H1 (cell line): ENCODE results near the gene SF3B6. TPM values are rescaled to one million over a fixed set of nuclear protein-coding genes. Genes with fewer than 3 reads are reported as not detected.

Experiments
- CTCF ChIA-PET: fragments of 300-600 bp; sonication (Branson Sonifier 250); formaldehyde crosslinking; loops from one replicate; lab custom pipeline; 2021; ENCODE audit not compliant: partially characterized antibody; lab: Charles Lee
- POLR2A ChIA-PET: fragments of 300-600 bp; sonication (Branson Sonifier 250); formaldehyde crosslinking; loops from one replicate; lab custom pipeline; 2021; ENCODE audit warnings: inconsistent platforms; ENCODE audit not compliant: partially characterized antibody; lab: Charles Lee
- DNase-seq, 2 experiments: peaks; one replicate each; pipeline versions ENCODE4 v3.0.0 to v3.0.0-alpha.2; 2010 to 2022; ENCODE audit warnings: low spot score in 2 of 2, low read depth in 1 of 2, mixed read lengths in 1 of 2
- FAIRE-seq: peaks from 2 replicates; lab custom pipeline; 2011; peaks lifted over from hg19 to GRCh38; lab: Jason Lieb, UNC
- H2AFZ ChIP-seq: 2 replicates; pipeline ENCODE4 v1.8.1; 2012; ENCODE audit warnings: low read length, inconsistent platforms
- H2AK5ac ChIP-seq: 2 replicates; pipeline ENCODE4 v1.6.1; 2013; ENCODE audit warnings: low read depth, low read length
- H2BK120ac ChIP-seq: replicated peaks from 2 replicates; pipeline ENCODE3; 2013; ENCODE audit warnings: low read depth, low read length, inconsistent platforms
- H2BK12ac ChIP-seq: 2 replicates; pipeline ENCODE4 v1.6.1; 2013; ENCODE audit warnings: low read depth, low read length
- H2BK15ac ChIP-seq: 2 replicates; pipeline ENCODE4 v1.6.1; 2013; ENCODE audit warnings: low read length
- H2BK20ac ChIP-seq: 2 replicates; pipeline ENCODE4 v1.6.1; 2013; ENCODE audit warnings: low read length
- H2BK5ac ChIP-seq: 2 replicates; pipeline ENCODE4 v1.6.1; 2013; ENCODE audit warnings: low read depth, low read length
- H3K14ac ChIP-seq: 2 replicates; pipeline ENCODE4 v1.6.1; 2013; ENCODE audit warnings: inconsistent platforms; ENCODE audit not compliant: insufficient read length
- H3K18ac ChIP-seq: 2 replicates; pipeline ENCODE4 v1.6.1; 2013; ENCODE audit warnings: low read length; ENCODE audit errors: extremely low read depth
- H3K23ac ChIP-seq: 2 replicates; pipeline ENCODE4 v1.6.1; 2013; ENCODE audit warnings: inconsistent platforms; ENCODE audit not compliant: insufficient read length
- H3K23me2 ChIP-seq: 2 replicates; pipeline ENCODE4 v1.6.1; 2013; ENCODE audit warnings: low read depth, low read length
- H3K27ac ChIP-seq: 2 replicates; pipeline ENCODE4 v1.6.1; 2011; ENCODE audit warnings: low read depth, low read length, inconsistent platforms
- H3K27me3 ChIP-seq, 4 experiments: replicated peaks in 1 of 4; 1 replicate in 1 of 4; 2 replicates in 3 of 4; pipeline versions ENCODE4 v1.6.1 to v1.8.1; 2011 to 2013; ENCODE audit warnings: low read length in 3 of 4, mild to moderate bottlenecking in 3 of 4, inconsistent platforms in 2 of 4, mixed read lengths in 2 of 4, moderate library complexity in 1 of 4; ENCODE audit not compliant: control insufficient read depth in 3 of 4, insufficient read depth in 3 of 4; ENCODE audit errors: extremely low read depth in 1 of 4
- H3K36me3 ChIP-seq, 4 experiments: 2 replicates each; pipeline versions ENCODE4 v1.6.1 to v1.8.1; 2011 to 2013; ENCODE audit warnings: mild to moderate bottlenecking in 4 of 4, low read length in 3 of 4, moderate library complexity in 2 of 4, control low read depth in 1 of 4, inconsistent platforms in 1 of 4; ENCODE audit not compliant: insufficient read depth in 4 of 4, control insufficient read depth in 2 of 4
- H3K4ac ChIP-seq: replicated peaks from 2 replicates; pipeline ENCODE3; 2013; ENCODE audit warnings: low read length, low read depth, mixed read lengths, inconsistent platforms; ENCODE audit not compliant: insufficient read length
- H3K4me1 ChIP-seq, 4 experiments: replicated peaks in 1 of 4; 1 replicate in 1 of 4; 2 replicates in 3 of 4; pipeline versions ENCODE4 v1.6.1 to v1.8.1; 2011 to 2013; ENCODE audit warnings: low read length in 3 of 4, inconsistent platforms in 2 of 4, mixed read lengths in 1 of 4; ENCODE audit not compliant: insufficient read depth in 4 of 4, control insufficient read depth in 3 of 4
- H3K4me2 ChIP-seq, 2 experiments: 2 replicates each; pipeline versions ENCODE4 v1.6.1 to v1.8.1; 2011 to 2013; ENCODE audit warnings: low read depth in 2 of 2, low read length in 2 of 2, control low read depth in 1 of 2, inconsistent platforms in 1 of 2, mild to moderate bottlenecking in 1 of 2; ENCODE audit not compliant: insufficient read depth in 1 of 2
- H3K4me3 ChIP-seq, 4 experiments: fragments of 200-600, 300-600 bp in 1 of 4; sonication (generic), shearing (Covaris generic), sonication (Bioruptor Twin) in 1 of 4; 2 replicates each; pipeline versions ENCODE4 v1.5.1 to v1.8.1; 2011 to 2016; ENCODE audit warnings: low read length in 4 of 4, low read depth in 3 of 4, control low read depth in 2 of 4, inconsistent platforms in 2 of 4, mild to moderate bottlenecking in 2 of 4, mixed read lengths in 1 of 4, moderate library complexity in 1 of 4; ENCODE audit not compliant: insufficient read depth in 2 of 4; ENCODE audit errors: extremely low read depth in 1 of 4
- H3K56ac ChIP-seq: replicated peaks from 2 replicates; pipeline ENCODE3; 2013; ENCODE audit warnings: low read depth, mild to moderate bottlenecking, mixed read lengths, low read length, inconsistent platforms; ENCODE audit not compliant: insufficient read length
- H3K79me1 ChIP-seq: 2 replicates; pipeline ENCODE4 v1.6.1; 2013; ENCODE audit warnings: low read depth, low read length, control low read depth
- H3K79me2 ChIP-seq, 2 experiments: 2 replicates each; pipeline versions ENCODE4 v1.6.1 to v1.8.1; 2012 to 2013; ENCODE audit warnings: low read length in 2 of 2, mild to moderate bottlenecking in 2 of 2, inconsistent platforms in 1 of 2; ENCODE audit not compliant: insufficient read depth in 2 of 2, control insufficient read depth in 1 of 2
- H3K9ac ChIP-seq, 4 experiments: replicated peaks in 1 of 4; 1 replicate in 1 of 4; 2 replicates in 3 of 4; pipeline versions ENCODE4 v1.6.1 to v1.8.1; 2011 to 2013; ENCODE audit warnings: low read depth in 3 of 4, low read length in 3 of 4, control low read depth in 2 of 4, mild to moderate bottlenecking in 2 of 4, moderate library complexity in 2 of 4, inconsistent platforms in 1 of 4; ENCODE audit errors: extremely low read depth in 1 of 4
- H3K9me3 ChIP-seq, 2 experiments: 2 replicates each; pipeline versions ENCODE4 v1.6.1 to v1.8.1; 2012 to 2013; ENCODE audit warnings: mild to moderate bottlenecking in 2 of 2, moderate library complexity in 2 of 2, control low read depth in 1 of 2, inconsistent platforms in 1 of 2, low read depth in 1 of 2, low read length in 1 of 2, mixed read lengths in 1 of 2; ENCODE audit not compliant: insufficient read depth in 2 of 2
- H4K20me1 ChIP-seq, 2 experiments: replicated peaks in 1 of 2; 2 replicates each; pipeline versions ENCODE3 to v1.8.1; 2011 to 2013; ENCODE audit warnings: inconsistent platforms in 2 of 2, low read length in 2 of 2, mild to moderate bottlenecking in 1 of 2; ENCODE audit not compliant: insufficient read depth in 2 of 2, control insufficient read depth in 1 of 2
- H4K5ac ChIP-seq: 2 replicates; pipeline ENCODE4 v1.6.1; 2013; ENCODE audit warnings: low read length, low read depth, mixed read lengths, inconsistent platforms; ENCODE audit not compliant: insufficient read length
- H4K8ac ChIP-seq: 2 replicates; pipeline ENCODE4 v1.8.0; 2013; ENCODE audit warnings: mild to moderate bottlenecking, moderate library complexity, low read length, inconsistent platforms; ENCODE audit not compliant: insufficient read depth; ENCODE audit errors: extremely low read depth
- H4K91ac ChIP-seq: replicated peaks from 2 replicates; pipeline ENCODE3; 2013; ENCODE audit warnings: low read length, mixed read lengths, inconsistent platforms; ENCODE audit not compliant: insufficient read length
- ASH2L ChIP-seq: fragments of 200-600, 300-600 bp; sonication (generic); IDR thresholded peaks from one replicate; pipeline ENCODE4 v1.7.1; 2017; ENCODE audit warnings: low read length
- EP300 ChIP-seq, 2 experiments: IDR thresholded peaks; 1 replicate in 1 of 2; 2 replicates in 1 of 2; pipeline ENCODE4 v1.6.1; 2011 to 2012; ENCODE audit warnings: low read depth in 2 of 2, low read length in 2 of 2, mild to moderate bottlenecking in 2 of 2, borderline replicate concordance in 1 of 2, inconsistent platforms in 1 of 2, moderate library complexity in 1 of 2
- KDM4A ChIP-seq: IDR thresholded peaks from one replicate; pipeline ENCODE4 v1.7.1; 2012; ENCODE audit warnings: low read depth, mild to moderate bottlenecking, moderate library complexity, low read length, inconsistent platforms; ENCODE audit not compliant: severe bottlenecking
- TAF7 ChIP-seq: optimal IDR thresholded peaks from 2 replicates; pipeline ENCODE3; 2011; ENCODE audit warnings: low read depth, mild to moderate bottlenecking, inconsistent platforms, low read length, moderate library complexity, borderline replicate concordance
- WGBS, 2 experiments: shearing (Covaris generic) in 1 of 2; methylation state at CpG; one replicate each; pipeline versions ENCODE4 v1.1.6 to v1.1.7; 2013 to 2015; ENCODE audit warnings: low lambda C conversion rate in 2 of 2, mixed read lengths in 2 of 2, inconsistent platforms in 1 of 2, low coverage in 1 of 2, missing lambda C conversion rate in 1 of 2; ENCODE audit not compliant: insufficient replicate concordance in 2 of 2, insufficient coverage in 1 of 2, insufficient read length in 1 of 2; ENCODE audit errors: extremely low coverage in 1 of 2, missing lambda C conversion rate in 1 of 2; 5-methylcytosine and 5-hydroxymethylcytosine counted together
- polyA plus RNA-seq, 7 experiments: library from polyadenylated mRNA; depleted of rRNA in 3 of 7; stranded (reverse) in 5 of 7; unstranded in 2 of 7; fragments of >200 nt in 5 of 7; fragments of 200-250 nt in 2 of 7; gene quantifications; 1 replicate in 5 of 7; 2 replicates in 1 of 7; 4 replicates in 1 of 7; pipeline versions ENCODE4 v1.2.1 to v1.2.3, GENCODE V29; 2011 to 2013; ENCODE audit warnings: missing spikeins in 2 of 7, mixed read lengths in 2 of 7
- total RNA-seq: library from RNA; stranded (reverse); fragmentation: NEBNext Ultra II Directional; extraction: Animal tissue kit (Norgen Biotek cat#: 25700); gene quantifications from 2 replicates; pipeline ENCODE4 v1.2.1, GENCODE V29; 2021

SF3B6 gene
- total and polyA plus RNA-seq, 2 of the 8 experiments (the other 6 are each of a cell fraction or from before 2014, with no cell fraction given), result 126 to 155 TPM

DNA sequence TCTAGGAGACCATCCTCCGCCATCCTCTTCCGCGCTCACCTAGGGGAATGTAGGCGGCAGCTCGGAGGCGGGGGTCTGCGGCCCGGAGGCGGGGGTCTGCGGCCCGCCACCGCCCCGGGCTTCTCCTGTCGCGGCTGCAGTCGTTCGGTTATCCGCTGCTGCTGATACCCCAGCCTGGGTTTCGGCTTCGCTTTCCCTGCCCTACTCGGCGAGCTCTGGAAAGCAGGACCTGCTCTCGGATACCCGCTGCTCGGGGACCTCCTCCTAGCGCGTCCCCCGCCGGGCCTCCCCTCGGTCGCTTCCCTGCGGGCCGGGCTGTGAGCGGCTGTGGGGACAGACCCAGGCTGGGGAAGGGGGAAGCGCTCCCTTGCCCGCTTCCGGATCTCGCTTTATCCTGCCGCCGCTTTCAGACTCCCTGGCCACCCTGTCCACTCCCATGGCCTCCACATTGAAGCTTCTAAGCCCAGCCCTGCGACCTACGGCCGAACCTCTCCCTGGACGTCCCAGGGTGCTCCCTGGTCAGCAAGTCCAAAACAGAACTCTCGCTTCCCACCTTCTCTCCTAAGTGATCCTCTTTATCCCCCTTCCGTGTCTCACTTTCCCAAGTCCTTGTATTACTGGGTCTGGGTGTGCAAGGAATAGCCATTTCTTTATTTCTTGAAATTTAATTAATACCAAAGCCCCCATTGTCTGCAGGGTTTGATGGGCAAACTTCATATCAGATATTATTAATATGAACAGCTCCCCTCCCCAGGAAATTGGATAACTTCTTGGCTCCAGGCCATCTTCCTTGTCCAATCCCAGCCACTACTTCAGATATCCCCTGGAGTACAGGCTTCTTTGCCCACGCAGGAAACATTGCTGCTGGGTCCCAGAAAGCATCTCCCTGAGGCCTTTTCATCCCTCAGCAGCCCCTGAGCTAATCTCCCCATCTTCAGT is 25.8 kb downstream of the SF3B6 start:
- Histone ChIP-seq H2AFZ (peak overlapping the region; percentile 74; the same call in 1 of the 2 replicates), H3K23me2 (peaks cover 5% of the 10 kb centered on the region; the same call in 1 of the 2 replicates), H3K9me3 (no peaks in the 10 kb centered on the region), H3K79me1 (peaks cover 2% of the 10 kb centered on the region; the same call in 1 of the 2 replicates), H3K4ac (peak overlapping the region; percentile 91), H3K4me2 (peak overlapping the region; percentile 88 to 91), H4K8ac (peak overlapping the region; percentile 75; the same call in 1 of the 2 replicates), H3K79me2 (peaks cover 0 to 20% of the 10 kb centered on the region in 2 experiments; a peak in 3 of 4 replicates), H3K56ac (peak overlapping the region; percentile 54), H3K9ac (peak overlapping the region; percentile 25 to 71 (median 46); a peak in 6 of 7 replicates), H4K91ac (no peak overlapping the region), H2BK15ac (no peak overlapping the region; the same call in 1 of the 2 replicates), H4K5ac (no peak overlapping the region), H3K27ac (no peak overlapping the region), H3K23ac (no peak overlapping the region), H2BK5ac (0 out of 2 replicates have a peak overlapping the region, but pooled peaks have one; percentile 15), H2AK5ac (no peak overlapping the region), H2BK20ac (no peak overlapping the region), H3K4me1 (peaks cover 5 to 12% (median 6%) of the 10 kb centered on the region in 4 experiments; a peak in 5 of 7 replicates), H3K14ac (no peak overlapping the region), H2BK12ac (no peak overlapping the region), H2BK120ac (no peak overlapping the region)
- POLR2A ChIA-PET, result interaction anchor here (1.1 to 2.0 kb wide), 10 partner anchors 9 to 123 kb away, joined by 3 to 9 read pairs (median 4); partner anchors contain the start of genes ATAD2B, MFSD2B and SF3B6
- CTCF ChIA-PET, result interaction anchor here (0.6 to 3.9 kb wide), 8 partner anchors 9 to 1018 kb away, joined by 3 to 27 read pairs (median 4); partner anchors contain the start of gene ATAD2B
- DNase-seq, result peak in 1 of 2 experiments; percentile 76
- FAIRE-seq, result no peak
- WGBS, 2 experiments, result 6% methylated on average over 43 of the region's 47 CpGs; no CpG with 5 or more reads in 1 of the 2 experiments
- no peak for TF ChIP-seq EP300 (IDR thresholded peaks at IDR 0.05; ENCODE audit: borderline replicate concordance in 1 of 2, low read depth in 2 of 2, low read length in 2 of 2)
- peak; percentile 71 for TF ChIP-seq ASH2L
- peak; percentile 76 for TF ChIP-seq KDM4A
- TF ChIP-seq TAF7, result peak; percentile 45
- TF ChIP-seq, all 59 proteins: peak for 3
- peaks cover 0 to 4% of the 10 kb centered on the region in 2 experiments for H4K20me1 ChIP-seq
- peak overlapping the region; percentile 78 to 95 (median 83) for H3K4me3 ChIP-seq
- H3K36me3 ChIP-seq, result peaks cover 0 to 8% (median 0%) of the 10 kb centered on the region in 4 experiments; a peak in 1 of 8 replicates
- no peaks in the 10 kb centered on the region for H3K27me3 ChIP-seq
- H3K18ac ChIP-seq, result peak overlapping the region; percentile 80
